GM10248 (cell line): ENCODE measurements around the gene DNAH7.
"Not testable (repeated sequence)": the region's sequence is repeated elsewhere in the genome, so short reads cannot be mapped to it uniquely, and the experiment has no call there.

ENCODE experiments used
- CTCF ChIA-PET: fragments of 300-600 bp; sonication (Branson Sonifier 250); formaldehyde crosslinking; extraction: SDS; loops from one replicate; lab custom pipeline; 2021; ENCODE audit warnings: antibody characterized with exemption; lab: Yijun Ruan, JAX
- POLR2A ChIA-PET: fragments of 350-650 bp; sonication (Branson Sonifier 250); formaldehyde crosslinking; extraction: SDS; loops from one replicate; lab custom pipeline; 2020; ENCODE audit warnings: antibody characterized with exemption; lab: Yijun Ruan, JAX
- DNase-seq: peaks from one replicate; pipeline ENCODE4 v3.0.0; 2012; ENCODE audit errors: extremely low spot score
- TF ChIP-seq, protein P1 (sequence below): IDR thresholded peaks from 2 replicates; pipeline ENCODE4 v1.5.1; 2012; ENCODE audit warnings: mild to moderate bottlenecking, low read depth; ENCODE audit errors: extremely low read depth, missing control alignments, control extremely low read depth

DNAH7 gene

DNA sequence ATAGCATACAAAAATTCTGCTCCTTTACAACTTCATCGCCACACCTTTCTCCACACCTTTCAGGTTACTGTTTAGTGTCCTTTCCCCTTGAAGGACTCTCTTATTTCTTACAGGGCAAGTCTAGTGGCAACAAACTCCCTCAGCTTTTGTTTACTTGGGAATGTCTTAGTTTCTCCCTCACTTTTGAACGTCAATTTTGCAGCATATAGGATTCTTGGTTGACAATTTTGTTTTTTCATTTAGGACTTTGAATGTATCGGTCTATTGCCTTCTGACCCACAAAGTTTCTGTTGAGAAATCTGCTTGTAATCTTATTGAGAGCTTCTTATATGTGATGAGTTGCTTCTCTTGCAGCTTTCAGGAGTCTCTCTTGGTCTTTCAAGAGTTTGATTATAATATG, 368.2 kb downstream of the DNAH7 start:
- ChIA-PET CTCF (interaction anchor here (1.1 kb wide), 1 partner anchor 202 kb away, joined by 3 read pairs; no protein-coding TSS in a partner anchor), POLR2A (no interaction called here)
- no peak for DNase-seq
- TF ChIP-seq, protein P1, sequence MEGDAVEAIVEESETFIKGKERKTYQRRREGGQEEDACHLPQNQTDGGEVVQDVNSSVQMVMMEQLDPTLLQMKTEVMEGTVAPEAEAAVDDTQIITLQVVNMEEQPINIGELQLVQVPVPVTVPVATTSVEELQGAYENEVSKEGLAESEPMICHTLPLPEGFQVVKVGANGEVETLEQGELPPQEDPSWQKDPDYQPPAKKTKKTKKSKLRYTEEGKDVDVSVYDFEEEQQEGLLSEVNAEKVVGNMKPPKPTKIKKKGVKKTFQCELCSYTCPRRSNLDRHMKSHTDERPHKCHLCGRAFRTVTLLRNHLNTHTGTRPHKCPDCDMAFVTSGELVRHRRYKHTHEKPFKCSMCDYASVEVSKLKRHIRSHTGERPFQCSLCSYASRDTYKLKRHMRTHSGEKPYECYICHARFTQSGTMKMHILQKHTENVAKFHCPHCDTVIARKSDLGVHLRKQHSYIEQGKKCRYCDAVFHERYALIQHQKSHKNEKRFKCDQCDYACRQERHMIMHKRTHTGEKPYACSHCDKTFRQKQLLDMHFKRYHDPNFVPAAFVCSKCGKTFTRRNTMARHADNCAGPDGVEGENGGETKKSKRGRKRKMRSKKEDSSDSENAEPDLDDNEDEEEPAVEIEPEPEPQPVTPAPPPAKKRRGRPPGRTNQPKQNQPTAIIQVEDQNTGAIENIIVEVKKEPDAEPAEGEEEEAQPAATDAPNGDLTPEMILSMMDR, result no peak

DNA sequence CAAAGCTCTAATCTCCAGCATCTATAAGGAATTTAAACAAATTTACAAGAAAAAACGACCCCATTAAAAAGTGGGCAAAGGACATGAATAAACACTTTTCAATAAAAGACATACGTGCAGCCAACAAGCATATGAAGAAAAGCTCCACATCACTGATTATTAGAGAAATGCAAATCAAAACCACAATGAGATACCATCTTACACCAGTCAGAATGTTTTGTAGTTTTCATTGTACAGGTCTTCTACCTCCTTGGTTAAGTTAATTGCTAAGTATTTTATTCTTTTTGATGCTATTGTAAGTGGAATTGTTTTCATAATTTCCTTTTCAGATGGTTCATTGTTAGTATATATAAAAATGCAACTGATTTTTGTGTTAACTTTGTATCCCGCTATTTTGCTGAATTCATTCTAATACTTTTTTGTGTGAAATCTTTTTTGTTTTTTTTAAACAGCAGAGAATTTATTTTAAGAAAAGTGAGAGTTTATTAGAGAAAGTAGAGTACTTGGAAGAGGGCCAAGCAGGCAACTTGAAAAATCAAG, 370.9 kb downstream of the DNAH7 start:
- TF ChIP-seq, protein P1, result no peak

DNA sequence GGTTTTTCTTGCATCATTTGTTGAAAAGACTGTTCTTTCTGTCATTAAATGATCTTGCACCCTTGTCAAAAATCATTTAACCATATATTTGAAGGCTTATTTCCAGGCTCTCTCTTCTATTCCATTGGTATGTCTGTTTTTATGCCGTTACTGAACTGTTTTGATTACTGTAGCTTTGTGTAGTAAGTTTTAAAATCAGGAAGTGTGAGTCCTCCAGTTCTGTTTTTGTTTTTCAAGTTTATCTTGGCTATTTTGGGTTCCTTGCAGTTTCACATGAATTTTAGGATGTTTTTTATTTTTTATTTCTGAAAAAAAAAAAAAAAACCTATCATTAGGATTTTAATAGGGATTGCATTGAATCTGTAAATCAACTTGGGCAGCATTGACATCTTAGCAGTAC, 372.6 kb downstream of the DNAH7 start:
- ChIA-PET CTCF (interaction anchor here (1.4 to 2.1 kb wide), 2 partner anchors 34 to 36 kb away, joined by 3 to 7 read pairs; no protein-coding TSS in a partner anchor), POLR2A (no interaction called here)
- TF ChIP-seq, protein P1, result no peak
- no peak for DNase-seq

More for the DNA sequence above, 370.9 kb downstream of the DNAH7 start:
- no peak for DNase-seq
- ChIA-PET POLR2A (no interaction called here), CTCF (no interaction called here)

DNA sequence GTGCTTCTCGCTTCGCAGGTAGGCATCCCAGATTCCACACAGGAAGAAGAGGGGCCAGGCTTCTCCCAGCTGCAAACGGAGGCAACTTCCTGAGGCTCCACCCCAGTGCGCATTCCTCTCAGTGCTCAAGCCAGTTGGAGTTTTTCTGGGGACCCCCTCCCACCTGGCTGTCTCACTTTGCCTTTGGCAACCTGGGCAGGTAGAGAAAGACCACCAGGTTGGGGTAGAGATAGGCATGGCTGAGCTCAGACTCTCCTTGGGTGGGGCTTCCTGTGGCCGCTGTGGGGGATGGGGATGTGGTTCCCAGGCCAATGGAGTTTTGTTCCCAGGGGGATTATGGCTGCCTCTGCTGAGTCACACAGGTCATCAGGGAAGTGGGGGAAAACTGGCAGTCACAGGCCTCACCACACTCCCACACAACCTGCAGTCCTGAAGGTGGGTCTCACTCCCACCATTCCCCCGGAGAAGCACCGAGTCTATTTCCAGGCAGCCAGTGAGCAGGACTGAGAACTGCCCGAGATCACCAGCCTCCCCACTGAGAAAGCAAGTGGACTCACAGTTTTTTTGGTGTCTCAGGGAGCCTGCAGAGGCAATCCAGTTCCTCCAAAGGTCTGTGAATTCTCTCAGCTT, 373.5 kb downstream of the DNAH7 start:
- ChIA-PET CTCF (interaction anchor here (1.4 to 2.1 kb wide), 2 partner anchors 35 kb away, joined by 3 to 7 read pairs; no protein-coding TSS in a partner anchor), POLR2A (no interaction called here)
- TF ChIP-seq, protein P1, result no peak
- DNase-seq, result no peak

DNA sequence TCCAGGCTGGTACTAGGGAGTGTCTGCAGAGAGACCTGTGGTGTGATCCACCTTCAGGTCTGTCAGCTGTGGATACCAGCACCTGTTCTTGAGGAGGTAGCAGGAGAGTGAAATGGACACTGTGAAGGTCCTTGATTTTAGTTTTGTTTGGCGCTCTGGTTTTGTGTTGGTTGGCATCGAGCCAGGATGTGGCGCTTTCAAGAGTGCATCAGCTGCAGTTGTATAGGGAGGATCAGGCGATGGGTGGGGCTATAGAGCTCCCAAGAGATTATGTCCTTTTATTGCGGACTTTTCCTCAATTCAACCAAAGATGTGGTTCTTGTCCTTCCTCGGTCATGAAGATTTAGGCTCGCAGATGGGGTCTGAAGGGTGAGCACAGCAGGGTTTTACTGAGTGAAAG, 374.1 kb downstream of the DNAH7 start:
- ChIA-PET POLR2A (no interaction called here), CTCF (interaction anchor here (1.4 kb wide), 1 partner anchor 36 kb away, joined by 3 read pairs; no protein-coding TSS in a partner anchor)
- DNase-seq, result no peak
- TF ChIP-seq, protein P1, result no peak

DNA sequence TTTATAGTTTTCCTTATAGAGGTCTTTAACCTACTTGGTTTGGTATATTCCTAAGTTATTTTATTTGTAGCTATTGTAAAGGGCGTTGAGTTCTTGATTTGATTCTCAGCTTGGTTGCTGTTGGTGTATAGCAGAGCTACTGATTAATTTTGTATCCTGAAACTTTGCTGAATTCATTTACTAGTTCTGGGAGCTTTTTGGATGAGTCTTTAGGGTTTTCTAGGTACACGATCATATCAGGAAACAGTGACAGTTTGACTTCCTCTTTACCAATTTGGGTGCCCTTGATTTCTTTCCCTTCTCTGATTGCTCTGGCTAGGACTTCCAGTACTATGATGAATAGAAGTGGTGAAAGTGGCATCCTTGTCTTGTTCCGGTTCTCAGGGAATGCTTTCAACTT, 376.1 kb downstream of the DNAH7 start:
- CTCF ChIA-PET, result interaction anchor here (1.0 kb wide), 1 partner anchor 33 kb away, joined by 4 read pairs; no protein-coding TSS in a partner anchor
- POLR2A ChIA-PET, result not testable (repeated sequence)

More for the DNA sequence above, 376.1 kb downstream of the DNAH7 start:
- DNase-seq, result not testable (repeated sequence)
